GM19455 (cell line): Measurements from ENCODE around the gene WLS.

Experiments used
- ATAC-seq: cut with Tn5 transposase; IDR thresholded peaks from one replicate; pipeline ENCODE4 v1.9.1; 2021; ENCODE audit not compliant: unreplicated experiment

Gene WLS

GRCh38 chr1:68103011-68103545 is 129.2 kb downstream of the WLS start:
- no peak for ATAC-seq

- ATAC-seq, result no peak
Observed at GRCh38 chr1:68101829-68102228, 130.5 kb downstream of the WLS start.

DNA sequence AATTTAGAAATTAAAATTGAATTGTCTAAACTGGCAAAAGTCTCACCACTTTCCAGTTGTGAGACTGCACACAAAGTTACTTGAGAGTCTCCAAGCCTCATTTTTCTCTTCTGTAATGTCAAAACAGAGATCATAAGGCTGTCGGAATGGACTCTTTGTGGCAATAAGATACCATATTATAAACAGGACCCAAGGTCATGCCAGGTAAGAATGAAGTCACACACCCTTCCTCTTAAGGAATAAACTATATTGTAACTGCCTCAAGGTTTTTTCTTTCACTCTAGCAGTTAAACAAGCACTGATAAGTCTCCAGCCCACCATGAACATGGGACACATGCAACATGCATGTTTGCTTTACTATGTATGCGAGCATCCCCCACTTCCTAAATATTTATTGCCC is 131.8 kb downstream of the WLS start:
- ATAC-seq, result no peak

DNA sequence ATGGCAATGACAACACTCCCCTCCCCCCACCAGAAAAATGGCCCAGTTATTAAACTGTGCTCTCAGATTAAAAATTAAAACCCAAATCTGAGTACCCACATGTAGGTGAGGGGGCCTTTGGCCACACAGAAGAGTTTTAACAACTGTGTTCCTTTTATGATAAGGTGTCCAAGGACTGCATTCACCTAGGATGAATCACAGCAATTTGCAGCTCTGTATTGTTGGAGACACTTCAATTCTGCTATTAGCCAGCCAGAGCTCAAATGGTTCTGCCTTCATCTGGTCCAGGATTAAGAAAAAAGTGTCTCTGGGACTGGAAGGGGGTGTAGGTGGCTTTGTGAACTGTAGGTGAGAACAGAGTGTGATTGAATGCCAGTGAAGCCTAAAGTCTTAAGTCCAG is 138.6 kb downstream of the WLS start:
- no peak for ATAC-seq

DNA sequence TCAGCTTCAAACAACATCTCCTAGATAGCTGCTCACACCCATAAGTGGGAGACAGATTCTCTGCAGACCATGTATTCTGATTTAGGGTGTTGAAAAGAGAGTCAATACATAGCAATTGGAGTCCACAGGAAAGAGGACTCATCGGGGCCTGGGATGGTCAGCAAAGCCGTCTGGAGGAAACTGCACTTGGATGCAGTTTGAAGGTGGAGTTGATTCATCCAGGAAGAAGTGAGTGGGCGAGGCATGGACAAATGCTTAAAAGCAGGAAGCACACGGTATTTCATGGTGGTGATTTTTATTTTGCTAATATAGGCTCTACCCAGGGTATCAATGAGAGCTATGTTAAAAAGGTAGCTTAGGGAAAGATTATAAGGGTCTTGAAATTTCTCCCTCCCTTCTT is 145.1 kb downstream of the WLS start:
- no peak for ATAC-seq

DNA sequence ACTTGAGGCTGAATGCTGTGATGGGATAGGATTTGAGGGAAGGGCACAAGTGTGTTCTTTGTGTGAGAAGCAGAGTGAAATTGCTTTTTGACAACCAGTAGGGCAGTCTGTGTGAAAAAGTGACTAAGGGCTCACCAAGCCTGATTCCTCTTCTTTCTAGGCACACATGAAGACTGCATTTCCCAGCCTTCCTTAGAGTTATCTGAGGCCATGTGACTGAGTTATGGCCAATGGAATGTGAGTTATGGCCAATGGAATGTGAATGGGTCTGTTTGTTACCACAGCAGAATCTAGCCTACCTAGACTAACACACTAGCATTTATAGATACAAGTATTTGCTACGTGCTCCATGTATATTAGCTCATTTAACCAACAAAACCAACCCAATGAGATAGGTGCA is 146.6 kb downstream of the WLS start:
- ATAC-seq, result no peak

DNA sequence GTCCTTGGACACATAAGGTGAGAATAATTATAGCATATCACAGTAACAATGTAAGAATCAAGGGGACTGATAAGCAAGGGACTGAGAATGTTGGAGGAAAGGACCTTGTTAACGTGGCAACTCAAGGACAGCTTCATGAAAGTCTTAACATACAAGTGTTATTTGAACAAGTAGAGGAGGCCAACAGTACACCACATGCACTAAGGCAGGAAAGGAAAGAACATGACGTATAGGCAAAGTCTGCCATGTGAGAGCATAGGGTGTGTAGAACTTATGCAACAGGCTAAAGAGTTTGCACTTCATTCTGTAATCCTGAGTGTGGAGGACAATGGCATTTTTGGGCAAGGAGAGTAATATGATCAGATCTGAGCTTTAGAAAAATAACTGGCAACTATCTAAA is 148.6 kb downstream of the WLS start:
- ATAC-seq, result no peak

DNA sequence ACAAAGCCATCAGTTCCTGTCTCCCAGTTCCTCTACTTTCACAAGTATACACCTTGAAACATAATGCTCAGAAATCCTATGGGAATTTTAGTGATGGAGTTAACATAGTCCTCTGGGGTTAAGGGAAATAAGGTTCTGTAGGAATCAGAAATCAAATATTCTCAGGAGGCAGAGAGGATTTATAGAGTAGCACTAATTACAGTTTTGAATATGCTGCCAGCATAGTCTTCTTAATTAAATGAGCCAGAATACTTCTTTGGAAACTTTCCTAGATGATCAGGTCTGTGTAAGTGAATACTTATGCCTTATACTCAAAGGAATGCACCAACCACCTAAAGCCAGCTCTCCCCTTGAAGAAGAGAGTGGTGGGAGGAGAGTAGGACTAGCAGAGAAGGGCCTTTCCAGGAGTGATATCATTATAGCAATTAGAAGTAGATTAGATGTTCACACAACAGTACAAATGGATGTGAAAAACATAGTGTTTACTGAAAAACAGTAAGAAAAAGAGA is 150.5 kb downstream of the WLS start:
- ATAC-seq, result no peak

- ATAC-seq, result no peak
Observed at GRCh38 chr1:68078647-68079046, 153.7 kb downstream of the WLS start.
